WTC11 (cell line): Measurements from ENCODE around the gene RAD23B. TPM values are rescaled to one million over a fixed set of nuclear protein-coding genes. Genes with fewer than 3 reads are reported as not detected.
A peak's percentile ranks its signal among the peaks of the same experiment; 100 is the strongest.

Experiments
- ATAC-seq: fragments of 200-7000 bp; cut with Tn5 transposase; 2 replicates; pipeline ENCODE4 v1.10.0; 2021; ENCODE audit warnings: mild to moderate bottlenecking, moderate library complexity
- CTCF ChIA-PET: fragments of 300-600 bp; sonication (Branson Sonifier 250); formaldehyde crosslinking; loops from one replicate; lab custom pipeline; 2021; ENCODE audit warnings: antibody characterized with exemption; lab: Charles Lee
- POLR2A ChIA-PET: fragments of 350-600 bp; sonication (Branson Sonifier 250); formaldehyde crosslinking; loops from one replicate; lab custom pipeline; 2021; ENCODE audit warnings: antibody characterized with exemption; lab: Charles Lee
- DNase-seq: peaks from one replicate; pipeline ENCODE4 v3.0.0; 2021; ENCODE audit warnings: low spot score
- H3K27ac Mint-ChIP-seq: 2 replicates; pipeline ENCODE4 v1.8.0; 2021; ENCODE audit warnings: mixed read lengths
- H3K27me3 Mint-ChIP-seq: 2 replicates; pipeline ENCODE4 v1.8.0; 2021; ENCODE audit warnings: low read depth, mild to moderate bottlenecking, moderate library complexity, mixed read lengths
- H3K36me3 Mint-ChIP-seq: 2 replicates; pipeline ENCODE4 v1.8.0; 2021; ENCODE audit warnings: mixed read lengths
- H3K4me1 Mint-ChIP-seq: 2 replicates; pipeline ENCODE4 v1.8.0; 2022; ENCODE audit warnings: mixed read lengths
- H3K4me3 Mint-ChIP-seq: 2 replicates; pipeline ENCODE4 v1.8.0; 2021; ENCODE audit warnings: mild to moderate bottlenecking, moderate library complexity, mixed read lengths
- H3K9me3 Mint-ChIP-seq: 2 replicates; pipeline ENCODE4 v1.8.0; 2021; ENCODE audit warnings: mixed read lengths
- AFF4 ChIP-seq: sonication (generic); formaldehyde crosslinking; IDR thresholded peaks from 2 replicates; pipeline ENCODE4 v1.8.1; 2023; ENCODE audit warnings: mild to moderate bottlenecking, missing genetic modification reagents, borderline replicate concordance
- ATF1 ChIP-seq: sonication (generic); formaldehyde crosslinking; IDR thresholded peaks from 2 replicates; pipeline ENCODE4 v1.8.1; 2023; ENCODE audit warnings: mild to moderate bottlenecking, moderate library complexity, missing genetic modification reagents
- ATF3 ChIP-seq: sonication (generic); formaldehyde crosslinking; conservative IDR thresholded peaks from 2 replicates; pipeline ENCODE4 v1.8.1; 2022; ENCODE audit warnings: mild to moderate bottlenecking, missing genetic modification reagents
- EMX1 ChIP-seq: fragments of 250-450 bp; sonication (Bioruptor Pico); IDR thresholded peaks from 2 replicates; pipeline ENCODE4 v1.8.0; 2021; ENCODE audit warnings: mild to moderate bottlenecking
- ETV6 ChIP-seq: sonication (generic); formaldehyde crosslinking; IDR thresholded peaks from 2 replicates; pipeline ENCODE4 v1.8.1; 2022; ENCODE audit warnings: mild to moderate bottlenecking, missing genetic modification reagents
- GRHL2 ChIP-seq: fragments of 250-450 bp; sonication (Bioruptor Pico); IDR thresholded peaks from 2 replicates; pipeline ENCODE4 v1.8.0; 2022; ENCODE audit warnings: mild to moderate bottlenecking, moderate library complexity; ENCODE audit not compliant: insufficient replicate concordance, severe bottlenecking
- IRF2 ChIP-seq: sonication (generic); formaldehyde crosslinking; IDR thresholded peaks from 2 replicates; pipeline ENCODE4 v1.8.0; 2022; ENCODE audit warnings: low read depth, missing genetic modification reagents, borderline replicate concordance
- MXD4 ChIP-seq: fragments of 250-450 bp; sonication (Bioruptor Pico); IDR thresholded peaks from 2 replicates; pipeline ENCODE4 v1.8.0; 2021; ENCODE audit warnings: mild to moderate bottlenecking, moderate library complexity, borderline replicate concordance
- NFATC4 ChIP-seq: fragments of 250-450 bp; sonication (Bioruptor Pico); IDR thresholded peaks from 2 replicates; pipeline ENCODE4 v1.9.0; 2021; ENCODE audit warnings: mild to moderate bottlenecking
- OVOL2 ChIP-seq: fragments of 250-450 bp; sonication (Bioruptor Pico); IDR thresholded peaks from 2 replicates; pipeline ENCODE4 v1.9.0; 2021; ENCODE audit warnings: mild to moderate bottlenecking, borderline replicate concordance
- PRRX2 ChIP-seq: fragments of 250-450 bp; sonication (Bioruptor Pico); IDR thresholded peaks from 2 replicates; pipeline ENCODE4 v1.8.0; 2021; ENCODE audit warnings: mild to moderate bottlenecking
- SOX15 ChIP-seq: fragments of 250-450 bp; sonication (Bioruptor Pico); IDR thresholded peaks from 2 replicates; pipeline ENCODE4 v1.9.0; 2021; ENCODE audit warnings: mild to moderate bottlenecking
- ZNF671 ChIP-seq: fragments of 250-450 bp; sonication (Bioruptor Pico); IDR thresholded peaks from 2 replicates; pipeline ENCODE4 v1.8.0; 2021; ENCODE audit warnings: mild to moderate bottlenecking
- ZSCAN18 ChIP-seq: fragments of 250-450 bp; sonication (Bioruptor Pico); IDR thresholded peaks from 2 replicates; pipeline ENCODE4 v2.1.2; 2022; ENCODE audit warnings: mild to moderate bottlenecking, moderate library complexity
- total RNA-seq: library from RNA; stranded (reverse); gene quantifications from 3 replicates; pipeline ENCODE4 v1.2.3, GENCODE V29; 2021
- TF ChIP-seq, protein P1 (sequence below): sonication (generic); formaldehyde crosslinking; IDR thresholded peaks from 2 replicates; pipeline ENCODE4 v1.8.0; 2023; ENCODE audit warnings: missing genetic modification reagents
- TF ChIP-seq, protein P2 (sequence below): fragments of 250-450 bp; sonication (Bioruptor Pico); IDR thresholded peaks from 2 replicates; pipeline ENCODE4 v1.9.0; 2021; ENCODE audit warnings: moderate library complexity, mild to moderate bottlenecking, inconsistent platforms, borderline replicate concordance
- TF ChIP-seq, protein P3 (sequence below): sonication (generic); formaldehyde crosslinking; IDR thresholded peaks from 2 replicates; pipeline ENCODE4 v1.8.1; 2022; ENCODE audit warnings: mild to moderate bottlenecking, moderate library complexity, missing genetic modification reagents

RAD23B gene
- total RNA-seq, 1 experiment from 2014 or later: 150 TPM

DNA sequence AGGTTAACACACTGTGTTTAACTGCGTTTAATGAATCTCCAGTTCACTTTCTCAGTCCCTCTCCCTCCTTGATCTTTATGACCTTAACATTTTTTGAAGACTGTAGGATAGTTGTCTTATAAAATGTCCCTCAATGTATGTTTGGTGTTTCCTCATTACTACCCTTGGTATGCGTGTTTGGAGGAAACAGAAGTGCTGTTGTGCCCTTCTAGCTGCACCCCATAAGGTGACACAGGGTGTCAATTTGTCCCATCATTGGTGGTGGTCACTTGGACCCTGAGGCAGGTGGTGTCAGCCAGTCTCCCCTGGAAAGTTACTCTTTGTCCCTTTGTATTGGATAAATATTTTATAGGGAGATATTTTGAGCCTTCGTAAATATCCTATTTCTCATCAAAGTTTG lies 52.3 kb downstream of the RAD23B start:
- ChIA-PET POLR2A (no interaction called here), CTCF (no interaction called here)
- ATAC-seq (no peak), DNase-seq (no peak)
- H3K27me3 Mint-ChIP-seq: no peaks in the 10 kb centered on the region
- H3K9me3 Mint-ChIP-seq: no peaks in the 10 kb centered on the region
- H3K27ac Mint-ChIP-seq: peak overlapping the region; percentile 86
- peaks cover 43% of the 10 kb centered on the region for H3K36me3 Mint-ChIP-seq
- no peak for TF ChIP-seq EMX1 (CRISPR knock-in tag)
- TF ChIP-seq GRHL2 (CRISPR knock-in tag): no peak
- TF ChIP-seq, all 79 proteins: peak for 0
- peaks cover 13% of the 10 kb centered on the region for H3K4me1 Mint-ChIP-seq
- no peak overlapping the region for H3K4me3 Mint-ChIP-seq

GRCh38 chr9:107336718-107337360 lies 53.8 kb downstream of the RAD23B start:
- Mint-ChIP-seq H3K36me3 (peaks cover 28% of the 10 kb centered on the region), H3K4me1 (peaks cover 24% of the 10 kb centered on the region)
- ATAC-seq: no peak

DNA sequence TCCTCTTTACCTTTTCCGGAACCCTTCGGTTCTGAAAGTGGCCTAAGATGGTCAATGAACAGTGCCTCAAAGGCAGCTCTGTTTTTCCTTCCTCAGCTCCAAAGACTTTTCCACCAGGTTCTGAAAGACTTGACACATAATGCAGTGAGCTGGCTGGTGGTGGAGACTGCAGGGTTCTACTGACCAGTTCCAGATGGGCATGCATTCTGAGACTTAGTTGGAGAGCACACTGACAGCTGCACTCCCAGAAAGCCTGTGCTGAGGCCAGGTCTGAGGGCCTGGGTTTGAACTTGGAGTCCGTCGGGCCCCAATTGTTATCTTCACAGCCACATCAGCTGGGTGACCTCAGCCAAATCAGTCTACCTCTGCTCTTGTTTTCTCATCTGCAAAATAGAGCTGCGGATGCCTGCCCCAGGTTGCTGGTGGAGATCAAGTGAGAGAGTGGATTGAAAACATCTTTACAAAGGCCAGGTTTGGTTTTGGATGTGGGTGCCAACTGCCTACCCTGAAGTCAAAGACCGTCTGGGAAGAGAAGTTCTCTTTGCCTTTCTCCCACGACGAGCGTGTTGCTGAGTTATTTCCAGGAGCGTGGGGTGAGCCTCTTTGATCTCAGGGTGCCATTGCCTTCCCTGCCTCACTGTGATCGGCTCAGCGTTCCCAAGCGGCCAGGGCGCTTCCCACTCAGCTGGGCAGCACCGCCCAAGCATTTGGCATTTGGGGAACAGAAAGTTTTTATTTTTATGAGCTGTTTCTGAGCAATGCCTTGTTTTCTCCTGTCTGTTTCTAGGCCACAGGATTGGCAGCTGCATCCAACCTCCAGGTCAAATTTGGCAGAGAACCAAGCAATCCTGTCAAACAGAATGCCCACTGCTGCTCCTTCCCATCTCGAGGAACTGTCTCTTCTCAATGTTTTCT lies 54.9 kb downstream of the RAD23B start:
- TF ChIP-seq ZSCAN18 (CRISPR knock-in tag) (no peak), GRHL2 (CRISPR knock-in tag) (no peak), ATF1 (CRISPR knock-in tag) (no peak), ETV6 (no peak), PRRX2 (CRISPR knock-in tag) (no peak), ATF3 (no peak), IRF2 (CRISPR knock-in tag) (no peak), SOX15 (no peak), ZNF671 (CRISPR knock-in tag) (no peak), NFATC4 (CRISPR knock-in tag) (no peak)
- TF ChIP-seq, protein P1, sequence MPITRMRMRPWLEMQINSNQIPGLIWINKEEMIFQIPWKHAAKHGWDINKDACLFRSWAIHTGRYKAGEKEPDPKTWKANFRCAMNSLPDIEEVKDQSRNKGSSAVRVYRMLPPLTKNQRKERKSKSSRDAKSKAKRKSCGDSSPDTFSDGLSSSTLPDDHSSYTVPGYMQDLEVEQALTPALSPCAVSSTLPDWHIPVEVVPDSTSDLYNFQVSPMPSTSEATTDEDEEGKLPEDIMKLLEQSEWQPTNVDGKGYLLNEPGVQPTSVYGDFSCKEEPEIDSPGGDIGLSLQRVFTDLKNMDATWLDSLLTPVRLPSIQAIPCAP (CRISPR knock-in tag): no peak
- TF ChIP-seq, protein P2, sequence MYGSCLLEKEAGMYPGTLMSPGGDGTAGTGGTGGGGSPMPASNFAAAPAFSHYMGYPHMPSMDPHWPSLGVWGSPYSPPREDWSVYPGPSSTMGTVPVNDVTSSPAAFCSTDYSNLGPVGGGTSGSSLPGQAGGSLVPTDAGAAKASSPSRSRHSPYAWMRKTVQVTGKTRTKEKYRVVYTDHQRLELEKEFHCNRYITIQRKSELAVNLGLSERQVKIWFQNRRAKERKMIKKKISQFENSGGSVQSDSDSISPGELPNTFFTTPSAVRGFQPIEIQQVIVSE: no peak
- peaks cover 17% of the 10 kb centered on the region for H3K36me3 Mint-ChIP-seq
- H3K27me3 Mint-ChIP-seq: no peaks in the 10 kb centered on the region
- no peak overlapping the region for H3K27ac Mint-ChIP-seq
- CTCF ChIA-PET: interaction anchor here (0.5 kb wide), 1 partner anchor 1206 kb away, joined by 7 read pairs; no protein-coding TSS in a partner anchor
- H3K4me3 Mint-ChIP-seq: no peak overlapping the region
- peaks cover 24% of the 10 kb centered on the region for H3K4me1 Mint-ChIP-seq
- POLR2A ChIA-PET: no interaction called here
- DNase-seq (no peak), ATAC-seq (no peak)
- H3K9me3 Mint-ChIP-seq: no peaks in the 10 kb centered on the region

More at GRCh38 chr9:107336718-107337360, 53.8 kb downstream of the RAD23B start:
- TF ChIP-seq MXD4 (CRISPR knock-in tag) (no peak), OVOL2 (CRISPR knock-in tag) (no peak), AFF4 (no peak)
- TF ChIP-seq, protein P3, sequence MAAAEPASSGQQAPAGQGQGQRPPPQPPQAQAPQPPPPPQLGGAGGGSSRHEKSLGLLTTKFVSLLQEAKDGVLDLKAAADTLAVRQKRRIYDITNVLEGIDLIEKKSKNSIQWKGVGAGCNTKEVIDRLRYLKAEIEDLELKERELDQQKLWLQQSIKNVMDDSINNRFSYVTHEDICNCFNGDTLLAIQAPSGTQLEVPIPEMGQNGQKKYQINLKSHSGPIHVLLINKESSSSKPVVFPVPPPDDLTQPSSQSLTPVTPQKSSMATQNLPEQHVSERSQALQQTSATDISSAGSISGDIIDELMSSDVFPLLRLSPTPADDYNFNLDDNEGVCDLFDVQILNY: no peak
- peak overlapping the region; percentile 80 for H3K27ac Mint-ChIP-seq
- H3K4me3 Mint-ChIP-seq: no peak overlapping the region
- POLR2A ChIA-PET: no interaction called here
- CTCF ChIA-PET: interaction anchor here (1.1 kb wide), 1 partner anchor 9 kb away, joined by 3 read pairs; no protein-coding TSS in a partner anchor
- no peaks in the 10 kb centered on the region for H3K9me3 Mint-ChIP-seq
- DNase-seq: no peak
- no peaks in the 10 kb centered on the region for H3K27me3 Mint-ChIP-seq
